ENCODE results near the gene NFKBIE. TPM values are rescaled to one million over a fixed set of nuclear protein-coding genes. Genes with fewer than 3 reads are reported as not detected.

The NFKBIE gene
- total RNA-seq, 1 experiment from 2014 or later: 2.4 TPM

DNA sequence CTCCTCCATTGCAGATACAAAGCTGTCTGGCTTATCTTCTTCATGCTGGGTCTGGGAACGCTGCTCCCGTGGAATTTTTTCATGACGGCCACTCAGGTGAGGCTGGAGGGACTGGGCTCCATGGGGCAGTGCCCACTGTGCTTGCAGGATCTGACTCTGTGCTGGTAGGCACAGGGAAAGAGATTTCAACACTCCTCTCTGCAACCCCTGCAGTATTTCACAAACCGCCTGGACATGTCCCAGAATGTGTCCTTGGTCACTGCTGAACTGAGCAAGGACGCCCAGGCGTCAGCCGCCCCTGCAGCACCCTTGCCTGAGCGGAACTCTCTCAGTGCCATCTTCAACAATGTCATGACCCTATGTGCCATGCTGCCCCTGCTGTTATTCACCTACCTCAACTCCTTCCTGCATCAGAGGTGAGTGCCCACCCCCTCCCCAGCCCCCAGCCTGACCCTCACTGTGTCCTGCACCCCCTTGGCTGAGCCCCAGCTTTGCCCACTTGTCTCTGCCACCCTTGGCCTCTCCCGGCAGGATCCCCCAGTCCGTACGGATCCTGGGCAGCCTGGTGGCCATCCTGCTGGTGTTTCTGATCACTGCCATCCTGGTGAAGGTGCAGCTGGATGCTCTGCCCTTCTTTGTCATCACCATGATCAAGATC lies 35.8 kb downstream of the NFKBIE start:
- no peak for DNase-seq (ENCODE audit: extremely low read depth, low read depth)

DNA sequence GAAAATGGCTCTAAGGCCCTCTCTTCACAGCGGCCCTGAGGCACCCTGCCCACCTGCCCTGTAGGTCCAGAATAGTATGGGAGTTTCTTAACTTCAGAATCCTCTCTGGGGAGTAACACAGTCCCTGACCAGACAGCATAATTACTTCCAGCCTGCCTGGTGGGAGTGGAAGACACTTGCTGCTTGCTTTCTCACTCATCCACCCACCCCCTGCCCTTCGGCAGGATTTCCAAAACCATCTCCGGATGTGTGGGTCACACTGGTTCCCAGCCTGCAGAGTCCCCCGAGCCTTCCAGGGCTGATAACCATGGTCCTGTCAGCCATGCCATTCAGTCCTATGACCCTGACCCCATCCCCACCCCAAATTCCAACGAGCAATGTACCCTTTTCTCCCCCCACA lies 36.5 kb downstream of the NFKBIE start:
- no peak for DNase-seq (ENCODE audit: extremely low read depth, low read depth)

DNA sequence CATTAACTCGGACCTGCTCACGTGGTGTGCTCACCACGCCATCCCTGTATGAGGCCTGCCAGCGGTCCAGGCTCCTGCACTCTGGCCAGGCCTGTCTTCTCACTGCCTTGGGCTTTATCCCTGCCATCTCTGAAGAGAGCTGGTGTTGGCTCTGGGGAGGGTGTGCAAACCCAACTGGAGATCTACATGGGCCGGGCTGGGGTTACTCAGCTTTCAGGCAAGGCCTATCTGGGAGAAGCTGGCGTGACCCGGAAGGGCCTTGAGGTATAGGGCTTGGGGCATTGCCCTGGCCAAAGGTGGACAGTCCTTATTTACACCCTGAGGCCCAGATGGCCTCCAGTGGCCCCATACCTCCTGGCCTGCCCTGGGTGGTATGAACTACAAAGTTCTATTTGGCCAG lies 36.9 kb downstream of the NFKBIE start:
- no peak for DNase-seq (ENCODE audit: extremely low read depth, low read depth)

DNA sequence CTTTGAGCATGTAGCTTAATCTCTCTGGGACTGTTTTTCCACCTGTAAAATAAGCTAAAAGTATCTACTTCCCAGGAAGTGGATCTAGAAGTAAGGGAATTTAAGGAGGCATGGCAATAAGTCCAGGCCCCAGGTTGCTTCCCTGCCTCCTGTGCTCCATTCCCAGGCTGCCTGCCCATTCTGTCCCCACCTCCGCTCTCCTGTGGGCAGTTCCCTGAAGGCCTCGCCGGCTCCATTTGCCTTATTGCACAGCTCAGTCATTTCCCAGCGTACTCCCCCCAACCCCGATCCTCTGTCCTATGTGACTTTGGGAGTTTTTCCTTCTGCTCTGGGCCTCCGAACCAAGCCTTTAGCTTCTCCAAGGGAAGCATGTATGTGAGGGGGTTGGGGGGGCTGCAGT lies 37.3 kb downstream of the NFKBIE start:
- no peak for DNase-seq (ENCODE audit: extremely low read depth, low read depth)

DNA sequence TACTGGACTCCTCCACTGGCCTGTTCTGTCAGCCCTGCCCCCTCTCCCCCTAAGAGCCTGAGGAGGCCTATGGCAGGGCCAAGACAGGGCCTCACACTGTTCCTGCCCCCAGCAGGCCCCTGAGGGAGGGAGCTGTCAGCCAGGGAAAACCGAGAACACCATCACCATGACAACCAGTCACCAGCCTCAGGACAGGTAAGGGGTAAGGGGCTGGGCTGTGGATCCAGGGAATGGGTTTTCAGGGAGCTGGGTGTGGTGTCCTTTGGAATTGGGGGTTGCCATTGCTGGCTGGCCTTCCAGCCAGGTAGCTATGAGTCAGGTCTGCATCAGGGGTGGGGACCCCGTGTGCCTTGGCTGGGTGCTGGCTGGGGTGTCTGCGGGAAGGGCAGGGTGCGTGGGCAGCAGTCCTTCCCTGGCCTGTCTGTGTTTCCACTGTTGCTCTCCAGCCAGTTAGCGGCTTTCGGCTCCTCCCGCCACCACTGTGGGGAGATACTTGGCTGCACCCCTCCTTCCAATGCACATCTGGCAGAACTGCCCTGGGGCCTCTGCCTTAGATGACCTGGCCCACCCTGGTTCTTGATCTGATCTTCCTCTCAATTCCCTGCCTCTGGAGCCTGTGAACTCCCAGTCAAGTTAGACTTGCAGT lies 38.1 kb downstream of the NFKBIE start:
- DNase-seq (ENCODE audit: extremely low read depth, low read depth): no peak

DNA sequence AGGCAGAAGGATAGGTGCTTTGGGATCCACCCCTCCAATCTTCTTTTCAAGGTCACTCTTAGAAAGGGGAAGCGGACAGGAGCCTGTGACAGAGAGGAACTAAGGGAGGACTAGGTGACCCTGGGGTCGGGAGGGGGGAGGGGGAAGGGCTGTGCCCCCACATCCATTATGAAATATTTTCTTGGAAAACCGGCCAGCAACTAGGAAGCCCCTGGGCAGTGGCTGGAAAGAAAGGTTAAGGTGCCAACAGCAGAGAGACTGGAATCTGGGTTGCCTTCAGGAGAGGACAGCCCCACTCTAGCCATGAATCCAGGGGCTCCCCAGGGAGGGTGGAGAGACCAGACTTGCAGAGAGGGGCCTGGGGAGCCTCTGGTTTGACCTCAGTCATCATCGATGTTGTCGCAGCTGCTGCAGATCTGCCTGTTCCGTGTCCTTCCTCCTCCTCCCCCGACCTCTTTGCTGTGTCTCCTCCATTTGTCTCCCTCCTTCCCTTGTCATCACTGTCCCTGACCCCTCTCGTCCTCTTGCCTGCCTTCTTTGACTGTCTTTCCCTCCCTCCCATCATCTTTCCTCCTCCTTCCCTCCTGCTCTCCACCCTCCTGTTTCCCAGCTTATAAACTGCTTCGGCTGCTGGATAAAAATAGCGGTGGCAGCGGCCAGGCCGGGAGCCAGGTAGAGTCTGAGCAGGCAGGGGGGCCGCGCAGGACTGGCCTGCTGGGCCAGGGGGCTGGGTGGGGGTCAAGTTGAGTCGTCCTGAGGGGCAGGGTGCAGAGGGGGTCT lies 38.8 kb downstream of the NFKBIE start:
- no peak for DNase-seq (ENCODE audit: extremely low read depth, low read depth)

DNA sequence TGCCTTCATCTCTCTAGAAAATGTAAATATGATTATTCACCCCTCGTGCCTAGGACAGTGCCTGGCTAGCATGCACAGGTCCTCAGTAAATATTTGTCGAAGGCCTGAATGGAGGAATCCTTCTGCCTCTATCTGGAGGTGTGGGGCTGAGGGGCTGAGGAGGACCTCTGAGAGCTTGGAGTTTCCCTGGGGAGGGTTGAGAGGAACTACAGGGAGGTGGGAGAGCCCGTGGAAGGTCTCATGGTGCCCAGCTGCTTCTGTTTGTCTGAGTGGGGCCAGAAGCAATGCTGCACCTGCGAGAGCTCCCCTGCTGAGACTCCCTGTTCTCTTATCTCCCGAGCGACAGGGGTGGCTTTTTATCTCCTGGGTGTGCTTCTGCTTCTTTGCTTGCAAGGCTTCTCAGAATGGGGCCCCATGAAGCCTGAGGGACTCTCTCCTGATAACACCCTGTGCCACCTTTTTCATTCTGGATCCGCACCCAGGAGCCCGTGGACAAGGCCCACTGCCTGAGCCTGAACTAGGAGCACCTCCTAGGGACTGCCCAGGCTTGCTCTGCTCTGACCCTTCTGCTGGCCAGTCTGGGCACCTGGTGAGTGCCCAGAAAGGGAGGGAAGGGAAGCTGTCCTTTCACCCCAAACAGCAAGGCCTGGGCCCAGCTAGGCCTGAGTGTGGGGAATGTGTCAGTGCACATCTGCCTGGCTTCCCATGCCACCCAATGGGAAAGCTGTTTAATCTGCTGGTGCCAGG lies 39.6 kb downstream of the NFKBIE start:
- no peak for DNase-seq (ENCODE audit: extremely low read depth, low read depth)

DNA sequence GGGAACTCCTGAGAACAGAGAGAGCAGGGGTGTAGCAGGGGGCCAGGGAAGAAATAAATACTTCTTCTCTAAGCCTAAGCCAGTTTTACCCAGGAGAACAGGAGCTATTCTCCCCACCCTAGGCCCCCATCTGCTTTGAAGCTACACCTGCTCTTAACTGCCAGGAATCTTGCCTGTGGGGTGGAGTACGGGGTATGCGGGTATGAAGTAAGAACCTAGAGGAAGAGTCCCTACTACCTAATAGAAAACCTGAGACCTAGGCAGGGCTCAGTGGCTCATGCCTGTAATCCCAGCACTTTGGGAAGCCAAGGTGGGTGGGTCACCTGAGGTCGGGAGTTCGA lies 40.4 kb downstream of the NFKBIE start:
- no peak for DNase-seq (ENCODE audit: extremely low read depth, low read depth)

DNA sequence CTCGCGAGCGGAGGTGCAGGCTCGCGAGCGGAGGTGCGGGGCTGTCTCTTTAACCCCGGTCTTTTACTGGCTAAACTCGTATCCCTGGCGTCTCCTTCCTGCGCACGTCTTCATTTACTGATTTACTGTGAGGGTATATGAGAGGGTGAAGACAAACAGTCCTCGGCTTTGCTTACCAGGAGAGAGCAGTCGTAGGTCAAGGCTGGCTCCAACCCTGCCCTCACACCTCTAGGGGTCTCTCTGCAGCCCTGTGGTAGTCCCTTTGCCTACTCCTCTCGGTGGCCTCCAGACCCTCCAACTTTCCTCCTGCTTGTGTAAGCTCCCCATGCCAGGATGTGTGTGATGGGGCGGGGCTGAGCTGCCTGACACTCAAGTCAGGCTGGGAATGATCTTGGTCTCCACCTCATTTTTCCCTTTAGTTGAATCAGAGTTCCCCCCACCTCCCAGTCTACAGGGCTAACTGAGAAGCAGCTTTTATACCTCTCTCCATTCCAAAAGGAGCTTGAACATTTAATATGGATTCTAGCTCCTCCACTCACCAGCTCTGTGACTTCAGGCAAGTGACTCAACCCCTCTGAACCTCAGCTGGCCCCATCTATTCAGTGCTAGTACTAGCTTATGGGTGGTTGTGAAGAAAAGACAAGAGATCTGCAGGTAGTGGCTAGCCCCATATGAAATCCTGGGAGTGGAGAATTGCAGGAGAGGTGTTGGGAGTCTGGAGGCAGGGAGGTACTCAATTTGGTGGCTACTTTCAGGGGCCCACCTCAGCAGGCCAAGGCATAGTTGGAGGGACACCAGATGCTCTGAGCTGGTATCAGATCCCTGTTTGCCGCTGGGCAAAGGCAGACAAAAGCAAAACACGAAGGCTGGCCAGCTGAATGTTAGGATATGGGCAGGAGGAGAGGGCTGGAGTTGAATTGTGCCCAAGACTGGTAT lies 41.1 kb downstream of the NFKBIE start:
- DNase-seq (ENCODE audit: extremely low read depth, low read depth): no peak

DNA sequence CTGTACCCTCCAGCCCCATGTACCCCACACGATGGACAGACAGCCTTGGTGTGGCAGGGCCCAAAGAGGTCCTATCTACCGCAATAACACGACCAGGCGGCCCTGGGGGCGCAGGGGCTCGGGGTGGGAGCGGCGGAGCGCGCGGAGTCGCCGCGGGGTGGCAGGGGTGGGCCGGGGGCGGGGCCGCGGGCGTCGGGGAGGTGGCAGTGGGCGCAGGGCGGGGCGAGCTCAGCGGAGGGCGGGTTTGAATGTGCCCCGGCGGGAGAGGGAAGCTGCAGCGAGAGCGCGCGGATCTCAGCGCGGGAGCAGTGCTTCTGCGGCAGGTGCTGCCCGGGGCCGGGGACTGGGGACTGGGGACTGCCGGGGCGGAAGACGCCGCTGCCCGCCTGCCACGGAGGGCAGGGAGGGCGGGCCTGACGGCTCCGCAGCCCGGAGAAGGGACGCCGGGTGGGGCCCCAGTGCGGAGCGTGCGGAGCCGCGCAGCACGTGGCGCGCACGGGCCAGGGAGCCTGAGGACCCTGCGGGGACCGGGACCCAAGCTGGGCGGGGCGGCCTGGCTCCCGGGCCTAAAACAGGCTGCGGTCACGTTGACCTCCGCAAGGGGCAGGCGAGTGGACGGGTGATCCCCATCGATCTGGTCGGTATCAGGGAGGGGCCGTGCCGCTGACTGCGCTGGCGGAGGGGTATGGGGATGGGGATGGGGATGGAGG lies 41.9 kb downstream of the NFKBIE start, which contains the start of gene SLC29A1:
Gene SLC29A1, plus strand, starts transcription at position 277 of the 710 bp plus-strand sequence. CDS start 3,719 bp downstream, outside the sequence.
- DNase-seq (ENCODE audit: extremely low read depth, low read depth): peak; percentile 45

DNA sequence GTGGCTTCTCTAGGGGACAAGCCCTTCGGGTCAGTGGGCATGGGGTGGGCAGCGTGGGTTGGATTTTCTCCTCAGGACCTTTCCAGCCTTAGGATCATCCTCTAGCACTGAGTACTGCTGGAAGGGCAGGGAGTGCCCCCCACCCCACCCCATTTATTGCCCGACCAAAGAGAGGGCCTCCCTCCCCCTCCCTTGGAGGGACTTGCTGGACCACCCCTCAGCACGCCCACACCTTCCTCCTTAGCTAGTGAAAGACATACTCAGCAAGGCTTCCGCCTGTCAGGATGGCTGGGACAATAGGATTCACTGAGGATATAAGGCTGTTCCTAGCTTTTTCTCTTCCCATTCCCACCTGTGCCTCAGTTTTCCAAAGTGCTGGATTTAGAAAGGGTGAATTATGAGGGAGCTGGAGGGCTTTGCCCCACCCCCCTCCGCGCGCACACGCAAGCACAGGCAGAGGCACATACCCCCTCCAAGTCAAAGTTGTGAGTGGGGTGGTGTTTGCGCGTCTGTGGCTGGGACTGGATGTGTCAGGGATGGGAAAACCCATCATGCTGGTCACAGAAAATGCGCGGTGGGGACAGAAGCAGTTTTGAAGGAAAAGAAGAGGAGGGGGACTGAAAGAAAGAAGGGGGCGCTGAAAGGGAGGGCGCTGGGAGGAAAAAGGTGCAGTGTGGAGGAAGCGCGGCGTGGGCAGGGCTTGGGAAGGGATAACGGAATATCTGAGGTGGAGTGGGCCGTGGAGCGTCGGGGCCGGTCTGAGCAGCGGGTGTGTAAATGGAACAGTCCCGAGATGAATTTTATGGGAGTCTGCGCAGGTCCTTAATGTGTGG lies 42.6 kb downstream of the NFKBIE start:
- DNase-seq (ENCODE audit: extremely low read depth, low read depth): no peak

DNA sequence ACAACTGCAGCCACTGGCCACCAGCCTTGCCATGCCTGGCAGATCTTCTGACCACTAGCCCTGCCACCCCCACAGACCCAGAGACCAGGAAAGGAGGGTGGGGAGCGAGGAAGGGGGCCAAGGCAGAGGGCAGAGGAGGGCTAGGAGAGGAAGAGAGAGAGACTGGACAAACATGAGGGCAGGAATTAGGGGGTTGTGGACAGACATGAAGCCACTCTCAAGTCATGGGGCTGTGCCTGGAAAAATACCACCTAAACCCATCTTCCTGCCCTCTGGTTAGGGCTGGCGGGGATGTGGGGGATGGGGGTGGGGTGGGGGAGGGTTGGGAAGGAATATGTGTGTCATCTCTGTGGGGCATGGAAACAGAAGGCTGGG lies 43.4 kb downstream of the NFKBIE start:
- no peak for DNase-seq (ENCODE audit: extremely low read depth, low read depth)

DNA sequence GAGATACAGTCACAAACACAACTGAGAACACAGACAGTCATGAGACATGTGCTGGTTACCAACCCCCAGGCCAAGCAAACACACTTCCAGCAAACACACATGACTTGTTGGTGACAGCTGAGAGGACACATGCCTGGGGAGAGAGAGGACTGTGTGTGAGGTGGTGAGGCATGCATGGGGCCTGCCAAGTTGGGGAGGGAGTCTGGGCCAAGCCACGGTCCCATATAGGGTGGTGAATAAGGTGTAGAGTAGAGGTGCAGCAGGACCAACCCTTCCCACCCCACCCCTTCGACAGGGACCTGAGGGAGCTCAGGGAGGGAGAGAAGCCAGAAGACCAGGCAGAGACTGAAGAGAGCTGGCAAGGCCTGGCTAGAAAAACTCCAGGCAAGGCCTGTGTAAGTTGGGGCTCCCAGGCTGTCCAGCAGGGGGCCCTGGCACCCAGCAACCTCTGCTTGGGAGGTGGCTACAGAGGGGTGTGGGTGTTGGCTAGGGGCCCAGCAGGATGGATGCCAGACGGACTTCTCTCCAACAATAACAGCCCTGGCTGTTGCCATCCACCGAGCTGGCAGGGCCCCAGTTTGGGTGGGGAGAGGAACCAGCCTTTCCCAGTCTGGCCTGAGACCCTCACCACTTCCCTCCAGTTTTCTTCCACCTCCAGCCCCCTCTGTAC lies 43.9 kb downstream of the NFKBIE start:
- DNase-seq (ENCODE audit: extremely low read depth, low read depth): peak; percentile 67

DNA sequence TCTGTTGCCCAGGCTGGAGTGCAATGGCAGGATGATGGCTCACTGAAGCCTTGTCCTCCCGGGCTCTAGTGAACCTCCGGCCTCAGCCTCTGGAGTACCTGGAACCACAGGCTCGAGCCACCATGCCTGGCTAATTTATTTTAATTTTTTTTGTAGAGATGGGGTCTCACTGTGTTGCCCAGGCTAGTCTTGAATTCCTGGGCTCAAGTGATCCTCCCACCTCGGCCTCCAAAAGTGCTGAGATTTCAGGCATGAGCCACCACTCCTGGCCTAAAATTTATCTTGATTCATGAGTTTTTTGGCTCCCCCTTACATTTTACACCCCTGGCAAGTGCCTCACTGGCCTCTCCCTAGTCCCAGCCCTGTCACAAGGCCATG lies 44.4 kb downstream of the NFKBIE start:
- DNase-seq (ENCODE audit: extremely low read depth, low read depth): no peak

DNA sequence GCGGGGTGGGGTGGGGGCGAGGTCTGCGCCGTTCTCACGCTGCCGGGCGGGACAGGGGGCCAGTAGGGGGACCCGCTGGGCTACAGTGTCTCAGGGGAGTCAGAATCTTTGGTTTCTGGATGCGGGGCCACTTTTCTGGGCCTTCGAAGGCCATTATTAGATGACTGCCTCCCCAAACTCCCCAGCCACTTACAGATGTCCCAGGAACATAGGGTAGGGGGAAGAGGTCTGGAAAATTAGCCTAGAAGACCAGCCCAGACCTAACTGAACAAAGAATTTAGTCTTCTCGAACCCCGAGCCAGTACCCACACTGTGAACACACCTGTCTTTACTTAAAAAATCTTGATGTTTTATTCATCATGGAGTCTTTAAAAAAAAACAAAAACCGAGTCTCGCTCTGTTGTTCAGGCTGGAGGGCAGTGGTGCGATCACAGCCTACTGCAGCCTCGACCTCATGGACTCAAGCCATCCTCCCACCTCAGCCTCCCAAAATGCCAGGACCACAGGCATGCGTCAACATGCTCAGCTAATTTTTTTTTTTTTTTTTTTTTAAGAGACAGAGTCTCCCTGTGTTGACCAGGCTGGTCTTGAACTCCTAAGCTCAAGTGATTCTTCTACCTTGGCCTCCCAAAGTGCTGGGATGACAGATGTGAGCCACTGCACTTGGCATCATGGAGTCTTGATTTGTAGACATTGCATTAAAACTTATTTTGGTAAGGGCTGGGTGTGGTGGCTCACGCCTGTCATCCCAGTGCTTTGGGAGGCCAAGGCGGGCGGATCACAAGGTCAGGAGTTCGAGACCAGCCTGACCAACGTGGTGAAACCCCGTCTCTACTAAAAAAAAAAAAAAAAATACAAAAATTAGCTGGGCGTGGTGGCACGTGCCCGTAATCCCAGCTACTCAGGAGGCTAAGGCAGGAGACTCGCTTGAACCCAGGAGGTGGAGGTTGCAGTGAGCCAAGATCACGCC lies 45.3 kb downstream of the NFKBIE start:
- no peak for DNase-seq (ENCODE audit: extremely low read depth, low read depth)

DNA sequence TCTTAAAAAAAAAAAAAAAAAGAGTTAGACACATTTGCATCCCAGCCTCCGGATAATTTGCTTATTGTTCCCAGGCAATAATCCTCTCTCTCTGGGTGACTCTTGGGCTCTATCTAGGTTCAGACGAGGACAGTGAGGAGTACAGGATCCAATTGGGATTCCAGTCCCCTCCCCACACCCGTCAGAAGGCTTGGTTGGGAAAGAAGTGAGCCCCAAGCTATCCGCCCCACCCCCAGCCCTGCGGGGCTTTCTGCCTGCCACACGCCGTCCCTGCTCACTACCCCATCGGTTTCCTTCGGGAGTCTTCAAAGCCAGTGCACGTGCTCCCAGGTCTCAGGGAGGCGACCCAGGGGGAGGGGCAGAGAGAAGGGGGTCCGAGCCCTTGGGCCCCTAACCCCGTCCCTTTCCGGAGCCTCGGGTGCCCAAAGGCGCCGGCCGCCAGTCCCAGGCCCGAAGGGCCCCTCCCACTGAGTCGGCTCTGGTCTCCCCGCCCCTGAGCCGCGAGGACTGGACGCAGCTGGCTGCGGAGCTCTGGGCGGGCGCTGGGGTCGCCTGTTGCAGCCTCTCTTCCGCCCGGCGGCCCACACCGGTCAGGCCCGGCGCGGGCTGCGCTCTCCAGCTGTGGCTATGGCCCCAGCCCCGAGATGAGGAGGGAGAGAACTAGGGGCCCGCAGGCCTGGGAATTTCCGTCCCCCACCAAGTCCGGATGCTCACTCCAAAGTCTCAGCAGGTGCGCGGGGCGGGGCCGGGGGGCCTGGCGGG lies 46.1 kb downstream of the NFKBIE start:
- no peak for DNase-seq (ENCODE audit: extremely low read depth, low read depth)

Measured in NCI-H460 (cell line).